H1 (cell line): Measurements from ENCODE around the gene POLR1H. TPM values are rescaled to one million over a fixed set of nuclear protein-coding genes. Genes with fewer than 3 reads are reported as not detected.

Source experiments
- ASH2L ChIP-seq: fragments of 200-600, 300-600 bp; sonication (generic); IDR thresholded peaks from one replicate; pipeline ENCODE4 v1.7.1; 2017; ENCODE audit warnings: low read length
- YY1 ChIP-seq: IDR thresholded peaks from 2 replicates; pipeline ENCODE4 v1.6.1; 2011; ENCODE audit warnings: low read depth, mild to moderate bottlenecking, low read length
- polyA plus RNA-seq, 7 experiments: library from polyadenylated mRNA; depleted of rRNA in 3 of 7; stranded (reverse) in 5 of 7; unstranded in 2 of 7; fragments of >200 nt in 5 of 7; fragments of 200-250 nt in 2 of 7; gene quantifications; 1 replicate in 5 of 7; 2 replicates in 1 of 7; 4 replicates in 1 of 7; pipeline versions ENCODE4 v1.2.1 to v1.2.3, GENCODE V29; 2011 to 2013; ENCODE audit warnings: missing spikeins in 2 of 7, mixed read lengths in 2 of 7
- total RNA-seq: library from RNA; stranded (reverse); fragmentation: NEBNext Ultra II Directional; extraction: Animal tissue kit (Norgen Biotek cat#: 25700); gene quantifications from 2 replicates; pipeline ENCODE4 v1.2.1, GENCODE V29; 2021

POLR1H gene
- total and polyA plus RNA-seq, 2 of the 8 experiments (the other 6 are each of a cell fraction or from before 2014, with no cell fraction given), result 31.5 to 82.2 TPM

- peak; percentile 20; the same call in 1 of the 2 replicates for TF ChIP-seq YY1
- TF ChIP-seq ASH2L, result peak; percentile 85
Observed at GRCh38 chr6:30074331-30075093, 13.4 kb downstream of the POLR1H start (continued).
